Esophagus muscularis mucosa (tissue), 3 donors: ENCODE measurements around the gene GMDS.

ENCODE experiments used
- CTCF ChIP-seq, 3 experiments: fragments of 200-600 bp in 2 of 3; fragments of 450-650 bp in 1 of 3; sonication (generic) in 2 of 3; IDR thresholded peaks; one replicate each; pipeline ENCODE4 v1.5.1; 2017 to 2019; ENCODE audit warnings: antibody characterized with exemption in 3 of 3, mild to moderate bottlenecking in 2 of 3, moderate library complexity in 1 of 3
- POLR2A ChIP-seq: fragments of 450-650 bp; IDR thresholded peaks from one replicate; pipeline ENCODE4 v1.6.1; 2017; ENCODE audit warnings: antibody characterized with exemption, moderate library complexity, mild to moderate bottlenecking, low read depth
- POLR2AphosphoS5 ChIP-seq, 2 donors: sonication (generic); formaldehyde crosslinking; IDR thresholded peaks; one replicate each; pipeline ENCODE4 v1.6.1; 2017; ENCODE audit warnings: antibody characterized with exemption in 2 of 2

DNA sequence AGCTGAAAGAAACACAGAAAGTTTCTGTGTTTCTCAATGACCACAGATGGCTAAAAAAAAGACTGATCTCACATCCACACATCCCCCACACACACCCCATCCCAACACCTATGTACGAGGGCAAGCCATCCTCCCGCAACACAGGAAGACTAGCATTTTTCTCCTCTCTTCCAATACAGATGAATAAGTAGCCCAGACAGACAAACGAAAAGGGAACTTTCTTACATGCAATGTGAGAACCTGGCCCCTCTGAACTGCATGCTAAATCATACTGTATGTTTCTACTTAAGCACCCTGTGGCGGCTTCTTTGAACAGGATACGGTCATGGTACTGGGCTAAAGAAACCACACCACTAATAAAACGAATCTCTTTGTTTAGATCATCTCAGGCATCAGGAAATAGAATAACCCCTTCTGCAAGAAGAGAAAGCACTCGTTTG, 116.2 kb downstream of the GMDS start:
- TF ChIP-seq POLR2A: no peak
- TF ChIP-seq CTCF (IDR thresholded peaks at IDR 0.05): no peak
- no peak for TF ChIP-seq POLR2AphosphoS5 (IDR thresholded peaks at IDR 0.05)
